Ishikawa (cell line): Measurements from ENCODE around the gene TRIO.

Experiments
- CEBPB ChIP-seq: IDR thresholded peaks from 2 replicates; pipeline ENCODE4 v1.6.1; 2012
- EGR1 ChIP-seq: IDR thresholded peaks from 2 replicates; pipeline ENCODE4 v1.6.1; 2012
- EP300 ChIP-seq: IDR thresholded peaks from 2 replicates; pipeline ENCODE4 v1.6.1; 2012; ENCODE audit warnings: borderline replicate concordance
- FOXM1 ChIP-seq: IDR thresholded peaks from 2 replicates; pipeline ENCODE4 v1.6.1; 2012; ENCODE audit warnings: low read depth, borderline replicate concordance
- NFIC ChIP-seq: IDR thresholded peaks from 2 replicates; pipeline ENCODE4 v1.6.1; 2012
- TAF1 ChIP-seq: IDR thresholded peaks from 2 replicates; pipeline ENCODE4 v1.6.1; 2012; ENCODE audit warnings: low read depth, mild to moderate bottlenecking
- TCF12 ChIP-seq: IDR thresholded peaks from 2 replicates; pipeline ENCODE4 v1.6.1; 2012; ENCODE audit warnings: low read depth
- TEAD4 ChIP-seq: IDR thresholded peaks from 2 replicates; pipeline ENCODE4 v1.6.1; 2012
- YY1 ChIP-seq: IDR thresholded peaks from 2 replicates; pipeline ENCODE4 v1.6.1; 2012; ENCODE audit warnings: low read depth
- ZBTB7A ChIP-seq: IDR thresholded peaks from 2 replicates; pipeline ENCODE4 v1.6.1; 2012; ENCODE audit warnings: low read depth
- TF ChIP-seq, protein P1 (sequence below): IDR thresholded peaks from 2 replicates; pipeline ENCODE4 v1.6.1; 2012
- TF ChIP-seq, protein P2 (sequence below): IDR thresholded peaks from 2 replicates; pipeline ENCODE4 v1.6.1; 2012; ENCODE audit warnings: low read depth, mild to moderate bottlenecking
- TF ChIP-seq, protein P3 (sequence below): IDR thresholded peaks from 2 replicates; pipeline ENCODE4 v1.6.1; 2012

Gene TRIO

DNA sequence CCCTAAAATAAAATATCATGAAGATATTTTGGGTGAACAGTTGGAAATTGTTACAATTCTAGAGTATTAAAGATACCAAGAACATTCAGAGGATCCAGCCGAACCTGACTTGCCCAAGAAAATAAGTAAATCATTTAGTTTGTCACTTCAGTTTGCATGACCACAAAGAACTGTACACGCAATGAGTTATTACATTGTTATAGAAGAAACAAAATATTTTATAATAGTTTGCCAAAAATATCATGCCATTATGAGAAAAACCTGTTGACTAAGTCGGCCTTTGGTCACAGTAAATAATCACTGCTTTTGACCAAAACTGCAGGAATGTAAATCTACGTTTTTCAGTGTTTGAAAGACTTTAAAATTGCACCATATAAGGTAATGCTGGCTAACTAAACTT is 27.9 kb downstream of the TRIO start:
- TF ChIP-seq EP300 (no peak), NFIC (no peak), TAF1 (no peak), TEAD4 (no peak), TCF12 (no peak), FOXM1 (no peak)
- TF ChIP-seq, protein P1, sequence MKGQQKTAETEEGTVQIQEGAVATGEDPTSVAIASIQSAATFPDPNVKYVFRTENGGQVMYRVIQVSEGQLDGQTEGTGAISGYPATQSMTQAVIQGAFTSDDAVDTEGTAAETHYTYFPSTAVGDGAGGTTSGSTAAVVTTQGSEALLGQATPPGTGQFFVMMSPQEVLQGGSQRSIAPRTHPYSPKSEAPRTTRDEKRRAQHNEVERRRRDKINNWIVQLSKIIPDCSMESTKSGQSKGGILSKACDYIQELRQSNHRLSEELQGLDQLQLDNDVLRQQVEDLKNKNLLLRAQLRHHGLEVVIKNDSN = no peak
- TF ChIP-seq, protein P2, sequence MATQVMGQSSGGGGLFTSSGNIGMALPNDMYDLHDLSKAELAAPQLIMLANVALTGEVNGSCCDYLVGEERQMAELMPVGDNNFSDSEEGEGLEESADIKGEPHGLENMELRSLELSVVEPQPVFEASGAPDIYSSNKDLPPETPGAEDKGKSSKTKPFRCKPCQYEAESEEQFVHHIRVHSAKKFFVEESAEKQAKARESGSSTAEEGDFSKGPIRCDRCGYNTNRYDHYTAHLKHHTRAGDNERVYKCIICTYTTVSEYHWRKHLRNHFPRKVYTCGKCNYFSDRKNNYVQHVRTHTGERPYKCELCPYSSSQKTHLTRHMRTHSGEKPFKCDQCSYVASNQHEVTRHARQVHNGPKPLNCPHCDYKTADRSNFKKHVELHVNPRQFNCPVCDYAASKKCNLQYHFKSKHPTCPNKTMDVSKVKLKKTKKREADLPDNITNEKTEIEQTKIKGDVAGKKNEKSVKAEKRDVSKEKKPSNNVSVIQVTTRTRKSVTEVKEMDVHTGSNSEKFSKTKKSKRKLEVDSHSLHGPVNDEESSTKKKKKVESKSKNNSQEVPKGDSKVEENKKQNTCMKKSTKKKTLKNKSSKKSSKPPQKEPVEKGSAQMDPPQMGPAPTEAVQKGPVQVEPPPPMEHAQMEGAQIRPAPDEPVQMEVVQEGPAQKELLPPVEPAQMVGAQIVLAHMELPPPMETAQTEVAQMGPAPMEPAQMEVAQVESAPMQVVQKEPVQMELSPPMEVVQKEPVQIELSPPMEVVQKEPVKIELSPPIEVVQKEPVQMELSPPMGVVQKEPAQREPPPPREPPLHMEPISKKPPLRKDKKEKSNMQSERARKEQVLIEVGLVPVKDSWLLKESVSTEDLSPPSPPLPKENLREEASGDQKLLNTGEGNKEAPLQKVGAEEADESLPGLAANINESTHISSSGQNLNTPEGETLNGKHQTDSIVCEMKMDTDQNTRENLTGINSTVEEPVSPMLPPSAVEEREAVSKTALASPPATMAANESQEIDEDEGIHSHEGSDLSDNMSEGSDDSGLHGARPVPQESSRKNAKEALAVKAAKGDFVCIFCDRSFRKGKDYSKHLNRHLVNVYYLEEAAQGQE = no peak
- TF ChIP-seq, protein P3, sequence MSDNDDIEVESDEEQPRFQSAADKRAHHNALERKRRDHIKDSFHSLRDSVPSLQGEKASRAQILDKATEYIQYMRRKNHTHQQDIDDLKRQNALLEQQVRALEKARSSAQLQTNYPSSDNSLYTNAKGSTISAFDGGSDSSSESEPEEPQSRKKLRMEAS = no peak

DNA sequence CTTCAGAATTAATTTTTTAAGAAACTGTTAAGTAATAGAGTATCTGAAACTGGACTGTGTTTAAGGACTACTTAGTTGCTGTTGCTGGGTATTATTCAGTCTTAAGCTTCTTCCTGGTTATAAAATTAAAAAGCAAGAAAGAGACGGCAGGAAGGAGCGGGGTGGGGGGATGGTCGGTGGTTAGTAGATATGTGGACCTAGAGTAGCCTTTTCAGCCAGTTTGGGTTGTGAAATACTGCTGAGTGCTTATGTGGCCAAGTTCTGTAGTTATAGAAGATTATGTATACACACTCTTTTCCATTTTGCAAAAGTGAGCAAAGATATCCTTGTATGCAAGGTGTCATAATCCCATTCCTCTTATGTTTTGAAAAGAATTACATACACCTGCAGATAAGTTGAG is 28.5 kb downstream of the TRIO start:
- TF ChIP-seq, protein P2 = no peak
- TF ChIP-seq CEBPB = no peak
- TF ChIP-seq ZBTB7A = no peak

DNA sequence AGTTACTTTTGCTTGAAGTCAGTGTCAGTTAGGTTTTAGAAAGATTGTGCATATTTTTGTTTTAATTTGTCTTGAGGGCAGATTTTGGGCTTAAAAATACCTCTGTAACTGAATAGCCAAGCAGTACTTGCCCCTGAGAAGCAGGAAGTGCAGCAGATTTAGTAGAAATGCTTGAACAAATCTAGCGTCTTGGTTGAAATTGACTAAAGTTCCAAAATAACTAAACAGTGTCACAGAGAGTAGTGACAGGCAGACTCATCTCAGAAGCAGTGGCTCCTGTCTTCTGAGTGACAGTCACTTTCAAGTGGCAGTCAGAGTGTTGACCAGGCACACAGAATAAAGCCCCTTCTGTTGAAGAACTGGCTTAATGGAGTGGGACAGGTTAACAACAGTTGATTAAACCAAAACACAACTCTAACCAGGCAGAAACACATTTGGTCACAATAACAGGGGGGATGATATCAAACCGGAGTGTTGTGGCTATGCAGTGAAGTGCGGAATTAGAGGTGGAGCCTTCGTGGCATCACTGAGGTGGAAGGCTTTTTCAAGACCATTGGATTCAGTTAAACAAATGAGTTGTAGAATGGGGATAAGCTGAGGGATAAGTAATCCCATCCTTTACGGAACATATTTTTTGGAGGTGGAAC is 29.1 kb downstream of the TRIO start:
- TF ChIP-seq, protein P3 = no peak
- TF ChIP-seq TEAD4 (no peak), ZBTB7A (no peak), CEBPB (no peak), YY1 (no peak)

DNA sequence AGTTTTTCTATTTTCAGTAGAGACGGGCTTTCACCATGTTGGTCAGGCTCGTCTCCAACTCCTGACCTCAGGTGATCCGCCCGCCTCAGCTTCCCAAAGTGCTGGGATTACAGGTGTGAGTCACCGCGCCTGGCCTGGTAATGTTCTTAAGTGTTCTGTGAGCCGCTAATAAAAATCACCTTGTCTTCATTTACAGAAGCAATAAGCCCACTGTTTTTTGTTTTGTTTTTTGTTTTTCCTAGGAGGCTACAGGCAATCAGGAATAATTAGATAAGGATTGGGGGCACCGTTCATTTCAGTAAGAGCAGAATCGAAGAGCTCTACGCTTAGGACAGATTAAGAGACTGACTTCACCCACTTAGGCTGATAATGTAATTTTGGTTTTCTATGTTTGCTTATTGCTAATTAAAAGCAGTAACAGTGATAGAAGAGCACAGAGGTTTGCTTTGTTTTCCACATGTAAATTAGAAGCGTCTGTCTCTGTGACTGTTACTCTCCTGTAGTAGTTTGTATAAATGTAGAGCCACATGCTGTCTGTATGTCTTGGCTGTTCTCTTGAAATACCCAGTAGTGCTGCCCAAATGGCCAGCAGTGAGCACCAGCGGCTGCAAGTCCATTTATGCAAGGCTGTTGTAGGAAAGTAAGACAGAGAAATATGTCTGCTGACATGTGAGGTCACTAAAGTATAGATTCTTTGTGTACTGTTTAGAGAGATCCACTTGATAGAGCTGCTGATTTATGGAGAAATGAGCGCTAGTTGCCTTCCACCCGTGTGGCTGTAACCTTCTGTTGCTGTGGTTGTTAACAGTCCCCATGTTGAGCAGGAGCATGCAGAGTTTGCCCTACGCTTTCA is 30.5 kb downstream of the TRIO start:
- TF ChIP-seq, protein P2 = no peak
- TF ChIP-seq TEAD4 (no peak), EGR1 (no peak), YY1 (no peak), TCF12 (no peak)

DNA sequence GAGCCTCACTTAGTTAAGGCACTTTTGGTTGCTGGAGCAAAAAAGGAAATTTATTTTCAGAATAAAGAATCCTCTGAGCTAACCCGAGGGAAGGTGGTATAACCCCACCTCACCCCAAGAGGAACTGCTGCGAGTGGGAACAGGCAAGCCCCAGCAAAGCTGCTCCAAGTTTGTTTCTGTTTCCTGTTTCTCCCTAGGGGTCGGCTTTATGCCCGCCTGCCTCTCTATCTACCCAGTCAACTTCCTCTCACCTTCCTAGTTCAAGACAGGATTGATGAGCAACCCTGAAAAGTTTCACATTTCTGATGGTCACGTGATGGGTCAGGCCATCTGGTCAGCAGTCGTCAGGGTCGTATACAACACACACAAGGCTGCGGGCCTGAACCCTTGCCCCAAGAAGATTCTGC is 31.1 kb downstream of the TRIO start:
- TF ChIP-seq ZBTB7A (no peak), TAF1 (no peak), FOXM1 (no peak), NFIC (no peak)
- TF ChIP-seq, protein P2 = no peak
